Activated CD4-positive, alpha-beta T cell treated with anti-CD3 and anti-CD28 coated beads, Interleukin-2, Interleukin-6, amounts not matched to agents 100 ng/mL and 50 ng/mL, durations not matched to agents 16 hours and 8 hours (primary cell): ENCODE measurements around the gene FIBP.

ENCODE experiments used
- DNase-seq: peaks from one replicate; pipeline ENCODE4 v3.0.0-alpha.2; 2020

The FIBP gene

GRCh38 chr11:65888163-65888814, at the start of gene FIBP:
Gene FIBP, minus strand, starts transcription at chr11:65888471. Its CDS starts 53 bp downstream, at chr11:65888418.
- peak; percentile 99 for DNase-seq

GRCh38 chr11:65937766-65938165, 49.5 kb upstream of the FIBP start:
- no peak for DNase-seq

GRCh38 chr11:65934014-65934413, 45.7 kb upstream of the FIBP start:
- no peak for DNase-seq

GRCh38 chr11:65932558-65932919, 44.3 kb upstream of the FIBP start:
- peak; percentile 34 for DNase-seq

GRCh38 chr11:65931773-65932557, 43.7 kb upstream of the FIBP start:
- DNase-seq, result no peak

GRCh38 chr11:65928667-65929066, 40.4 kb upstream of the FIBP start:
- DNase-seq, result peak; percentile 12

- peak; percentile 89 for DNase-seq
These were observed 39.7 kb upstream of the FIBP start for GRCh38 chr11:65927904-65928397.

GRCh38 chr11:65925397-65925796, 37.1 kb upstream of the FIBP start:
- no peak for DNase-seq

GRCh38 chr11:65922565-65922964, 34.3 kb upstream of the FIBP start:
- no peak for DNase-seq

GRCh38 chr11:65921876-65922275, 33.6 kb upstream of the FIBP start:
- DNase-seq, result no peak

- no peak for DNase-seq
These were observed 32.8 kb upstream of the FIBP start for GRCh38 chr11:65921033-65921555.

- no peak for DNase-seq
These were observed 32.1 kb upstream of the FIBP start for GRCh38 chr11:65920372-65920802.

- no peak for DNase-seq
These were observed 31.5 kb upstream of the FIBP start for GRCh38 chr11:65919573-65920371.

GRCh38 chr11:65919141-65919572, 30.9 kb upstream of the FIBP start, which contains the start of gene DRAP1:
Gene DRAP1, plus strand, starts transcription at chr11:65919426. Its CDS starts 76 bp downstream, at chr11:65919502.
- DNase-seq, result peak; percentile 99

- no peak for DNase-seq
These were observed 30.2 kb upstream of the FIBP start, which contains the start of gene C11orf68 for GRCh38 chr11:65918211-65919140. Gene C11orf68, minus strand, starts transcription at chr11:65919062. Its CDS starts 31 bp downstream, at chr11:65919031.

- DNase-seq, result no peak
These were observed 29.4 kb upstream of the FIBP start for GRCh38 chr11:65917434-65918210.

- DNase-seq, result no peak
These were observed 28.8 kb upstream of the FIBP start for GRCh38 chr11:65917077-65917433.

GRCh38 chr11:65916391-65916790, 28.1 kb upstream of the FIBP start:
- no peak for DNase-seq

- DNase-seq, result no peak
These were observed 27.6 kb upstream of the FIBP start for GRCh38 chr11:65915821-65916251.

- no peak for DNase-seq
These were observed 27.0 kb upstream of the FIBP start for GRCh38 chr11:65915101-65915820.
